Neural cell (in vitro differentiated cells): Measurements from ENCODE around the gene TPD52L2. TPM values are rescaled to one million over a fixed set of nuclear protein-coding genes. Genes with fewer than 3 reads are reported as not detected.

Experiments used
- H2AFZ ChIP-seq: fragments of 200-600, 300-800 bp; sonication (generic), shearing (Covaris generic); 2 replicates; pipeline ENCODE4 v1.6.0; 2014; ENCODE audit warnings: low read depth, mild to moderate bottlenecking, antibody characterized with exemption, low read length, moderate library complexity
- H3F3A ChIP-seq: fragments of 200-600 bp; shearing (Covaris generic); 2 replicates; pipeline ENCODE4 v1.6.1; 2016; ENCODE audit warnings: mild to moderate bottlenecking, moderate library complexity, mixed read lengths, antibody characterized with exemption, low read length; ENCODE audit not compliant: insufficient read depth, poor library complexity, severe bottlenecking
- H3K27ac ChIP-seq: fragments of 200-600, 300-800 bp; sonication (generic), shearing (Covaris generic); 2 replicates; pipeline ENCODE4 v1.5.1; 2014; ENCODE audit warnings: mild to moderate bottlenecking, low read length, moderate library complexity
- H3K27me3 ChIP-seq: fragments of 300-800, 200-600 bp; sonication (generic), shearing (Covaris generic); 2 replicates; pipeline ENCODE4 v1.6.0; 2014; ENCODE audit warnings: mild to moderate bottlenecking, low read depth, low read length, moderate library complexity; ENCODE audit not compliant: insufficient read depth
- H3K36me3 ChIP-seq: fragments of 300-800, 200-600 bp; sonication (generic), shearing (Covaris generic); 2 replicates; pipeline ENCODE4 v1.5.1; 2014; ENCODE audit warnings: mild to moderate bottlenecking, antibody characterized with exemption, low read length, moderate library complexity; ENCODE audit not compliant: insufficient read depth
- H3K4me2 ChIP-seq: fragments of 300-800, 200-600 bp; sonication (generic), shearing (Covaris generic); 2 replicates; pipeline ENCODE4 v1.6.0; 2014; ENCODE audit warnings: mild to moderate bottlenecking, low read length
- H3K4me3 ChIP-seq: fragments of 300-800, 200-600 bp; sonication (generic), shearing (Covaris generic); 2 replicates; pipeline ENCODE4 v1.5.1; 2014; ENCODE audit warnings: mild to moderate bottlenecking, low read length, moderate library complexity
- H3K79me2 ChIP-seq: fragments of 200-600 bp; shearing (Covaris generic); replicated peaks from 2 replicates; pipeline ENCODE4 v1.6.0; 2014; ENCODE audit warnings: mild to moderate bottlenecking, low read length, moderate library complexity; ENCODE audit not compliant: insufficient read depth
- H3K9ac ChIP-seq: fragments of 300-800, 200-600 bp; sonication (generic), shearing (Covaris generic); 2 replicates; pipeline ENCODE4 v1.6.1; 2016; ENCODE audit warnings: mild to moderate bottlenecking, low read length, mixed read lengths
- H3K9me2 ChIP-seq: fragments of 200-600 bp; shearing (Covaris generic); 2 replicates; pipeline ENCODE4 v1.6.1; 2016; ENCODE audit warnings: mild to moderate bottlenecking, low read length, mixed read lengths; ENCODE audit not compliant: insufficient read depth
- H3K9me3 ChIP-seq: fragments of 200-600, 300-800 bp; sonication (generic), shearing (Covaris generic); 2 replicates; pipeline ENCODE4 v1.6.1; 2016; ENCODE audit warnings: mild to moderate bottlenecking, mixed run types, low read length, moderate library complexity, mixed read lengths
- H4K20me1 ChIP-seq: fragments of 200-600 bp; shearing (Covaris generic); 2 replicates; pipeline ENCODE4 v1.6.1; 2016; ENCODE audit warnings: mild to moderate bottlenecking, mixed run types; ENCODE audit not compliant: insufficient read depth
- EP300 ChIP-seq: fragments of 450-650 bp; conservative IDR thresholded peaks from 2 replicates; pipeline ENCODE4 v1.6.1; 2014; ENCODE audit warnings: antibody characterized with exemption, mild to moderate bottlenecking, moderate library complexity; ENCODE audit not compliant: poor library complexity, severe bottlenecking
- EZH2 ChIP-seq: fragments of 200-600, 300-800 bp; shearing (Covaris generic), sonication (generic); IDR thresholded peaks from 2 replicates; pipeline ENCODE4 v1.6.1; 2014; ENCODE audit warnings: antibody characterized with exemption, low read length, borderline replicate concordance, mild to moderate bottlenecking; ENCODE audit not compliant: insufficient read depth, poor library complexity, severe bottlenecking
- MXI1 ChIP-seq: fragments of 450-650 bp; conservative IDR thresholded peaks from 2 replicates; pipeline ENCODE4 v1.6.1; 2014; ENCODE audit warnings: antibody characterized with exemption, mild to moderate bottlenecking; ENCODE audit not compliant: poor library complexity, severe bottlenecking
- POLR2AphosphoS5 ChIP-seq: IDR thresholded peaks from 2 replicates; pipeline ENCODE4 v1.6.1; 2012
- RAD21 ChIP-seq: fragments of 450-650 bp; conservative IDR thresholded peaks from 2 replicates; pipeline ENCODE4 v1.6.1; 2014; ENCODE audit warnings: antibody characterized with exemption, mild to moderate bottlenecking, moderate library complexity
- SMC3 ChIP-seq: fragments of 450-650 bp; conservative IDR thresholded peaks from 2 replicates; pipeline ENCODE4 v1.6.1; 2014; ENCODE audit warnings: antibody characterized with exemption, mild to moderate bottlenecking, moderate library complexity; ENCODE audit not compliant: poor library complexity
- TAF1 ChIP-seq: IDR thresholded peaks from 2 replicates; pipeline ENCODE4 v1.6.1; 2012; ENCODE audit warnings: low read depth
- polyA plus RNA-seq: library from polyadenylated mRNA; depleted of rRNA; stranded (reverse); fragments of >200 nt; gene quantifications from 2 replicates; pipeline ENCODE4 v1.2.3, GENCODE V29; 2014
- TF ChIP-seq, protein P1 (sequence below): IDR thresholded peaks from 2 replicates; pipeline ENCODE4 v1.6.1; 2012; ENCODE audit warnings: borderline replicate concordance
- TF ChIP-seq, protein P2 (sequence below): fragments of 450-650 bp; IDR thresholded peaks from 2 replicates; pipeline ENCODE4 v1.5.1; 2014; ENCODE audit warnings: antibody characterized with exemption, mild to moderate bottlenecking, moderate library complexity; ENCODE audit not compliant: poor library complexity, severe bottlenecking

TPD52L2 gene
- polyA plus RNA-seq, 1 donor from 2014 or later, result 142 TPM

DNA sequence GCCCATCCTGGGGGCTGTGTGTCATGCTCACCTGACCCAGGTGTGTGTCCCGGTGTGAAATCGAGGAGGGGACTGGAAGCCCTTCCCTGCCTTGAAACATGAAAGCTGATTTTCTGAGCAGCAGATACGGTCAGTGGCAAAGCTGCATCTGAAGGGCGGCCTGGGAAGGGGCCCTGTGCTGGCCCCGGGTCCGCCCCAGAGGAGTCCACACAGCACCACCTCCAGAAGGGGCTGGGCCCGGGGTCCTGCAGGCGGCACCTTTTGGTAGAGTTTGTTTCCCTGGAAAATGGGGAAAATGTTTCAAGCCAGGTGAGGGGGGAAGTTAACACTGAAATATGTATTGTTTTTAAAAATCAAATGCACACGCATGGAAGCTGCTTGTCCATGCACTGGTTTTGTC lies 70.4 kb downstream of the TPD52L2 start:
- Histone ChIP-seq H2AFZ (no peak overlapping the region), H4K20me1 (no peaks in the 10 kb centered on the region), H3K79me2 (no peaks in the 10 kb centered on the region), H3K9ac (no peak overlapping the region), H3K27me3 (no peaks in the 10 kb centered on the region), H3K36me3 (peaks cover 3% of the 10 kb centered on the region), H3F3A (no peaks in the 10 kb centered on the region), H3K9me2 (no peaks in the 10 kb centered on the region), H3K4me2 (no peak overlapping the region), H3K4me3 (no peak overlapping the region), H3K9me3 (no peaks in the 10 kb centered on the region), H3K27ac (no peak overlapping the region)
- TF ChIP-seq EP300, result no peak
- TF ChIP-seq MXI1, result no peak
- no peak for TF ChIP-seq TAF1
- TF ChIP-seq POLR2AphosphoS5, result no peak
- no peak for TF ChIP-seq EZH2

DNA sequence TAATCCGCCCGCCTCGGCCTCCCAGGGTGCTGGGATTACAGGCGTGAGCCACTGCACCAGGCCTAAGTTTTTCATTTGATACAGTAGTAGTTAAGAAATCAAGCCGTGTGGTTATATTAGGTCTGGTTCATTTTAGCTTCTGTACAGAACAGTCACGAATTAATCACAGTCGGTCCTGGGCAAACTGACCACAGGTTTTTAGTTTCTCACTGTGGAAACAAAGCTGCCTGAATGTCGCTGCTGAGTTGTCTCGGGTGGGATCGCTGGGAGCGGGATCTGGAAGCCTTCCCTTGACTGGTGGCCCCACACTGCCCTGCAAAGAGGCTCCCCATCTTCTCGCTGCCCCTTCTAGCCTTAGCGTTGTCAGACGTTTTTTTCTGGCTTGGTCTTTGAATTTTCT lies 72.5 kb downstream of the TPD52L2 start:
- Histone ChIP-seq H3K27me3 (no peaks in the 10 kb centered on the region), H3K4me3 (no peak overlapping the region), H3K36me3 (peaks cover 3% of the 10 kb centered on the region), H2AFZ (no peak overlapping the region), H3F3A (no peaks in the 10 kb centered on the region), H3K27ac (no peak overlapping the region), H3K9me3 (no peaks in the 10 kb centered on the region), H4K20me1 (no peaks in the 10 kb centered on the region), H3K9ac (no peak overlapping the region), H3K4me2 (no peak overlapping the region), H3K9me2 (no peaks in the 10 kb centered on the region), H3K79me2 (no peaks in the 10 kb centered on the region)
- TF ChIP-seq, protein P1, sequence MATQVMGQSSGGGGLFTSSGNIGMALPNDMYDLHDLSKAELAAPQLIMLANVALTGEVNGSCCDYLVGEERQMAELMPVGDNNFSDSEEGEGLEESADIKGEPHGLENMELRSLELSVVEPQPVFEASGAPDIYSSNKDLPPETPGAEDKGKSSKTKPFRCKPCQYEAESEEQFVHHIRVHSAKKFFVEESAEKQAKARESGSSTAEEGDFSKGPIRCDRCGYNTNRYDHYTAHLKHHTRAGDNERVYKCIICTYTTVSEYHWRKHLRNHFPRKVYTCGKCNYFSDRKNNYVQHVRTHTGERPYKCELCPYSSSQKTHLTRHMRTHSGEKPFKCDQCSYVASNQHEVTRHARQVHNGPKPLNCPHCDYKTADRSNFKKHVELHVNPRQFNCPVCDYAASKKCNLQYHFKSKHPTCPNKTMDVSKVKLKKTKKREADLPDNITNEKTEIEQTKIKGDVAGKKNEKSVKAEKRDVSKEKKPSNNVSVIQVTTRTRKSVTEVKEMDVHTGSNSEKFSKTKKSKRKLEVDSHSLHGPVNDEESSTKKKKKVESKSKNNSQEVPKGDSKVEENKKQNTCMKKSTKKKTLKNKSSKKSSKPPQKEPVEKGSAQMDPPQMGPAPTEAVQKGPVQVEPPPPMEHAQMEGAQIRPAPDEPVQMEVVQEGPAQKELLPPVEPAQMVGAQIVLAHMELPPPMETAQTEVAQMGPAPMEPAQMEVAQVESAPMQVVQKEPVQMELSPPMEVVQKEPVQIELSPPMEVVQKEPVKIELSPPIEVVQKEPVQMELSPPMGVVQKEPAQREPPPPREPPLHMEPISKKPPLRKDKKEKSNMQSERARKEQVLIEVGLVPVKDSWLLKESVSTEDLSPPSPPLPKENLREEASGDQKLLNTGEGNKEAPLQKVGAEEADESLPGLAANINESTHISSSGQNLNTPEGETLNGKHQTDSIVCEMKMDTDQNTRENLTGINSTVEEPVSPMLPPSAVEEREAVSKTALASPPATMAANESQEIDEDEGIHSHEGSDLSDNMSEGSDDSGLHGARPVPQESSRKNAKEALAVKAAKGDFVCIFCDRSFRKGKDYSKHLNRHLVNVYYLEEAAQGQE, result no peak
- TF ChIP-seq EP300, result no peak
- no peak for TF ChIP-seq MXI1
- no peak for TF ChIP-seq POLR2AphosphoS5
- TF ChIP-seq SMC3, result no peak
- TF ChIP-seq, protein P2, sequence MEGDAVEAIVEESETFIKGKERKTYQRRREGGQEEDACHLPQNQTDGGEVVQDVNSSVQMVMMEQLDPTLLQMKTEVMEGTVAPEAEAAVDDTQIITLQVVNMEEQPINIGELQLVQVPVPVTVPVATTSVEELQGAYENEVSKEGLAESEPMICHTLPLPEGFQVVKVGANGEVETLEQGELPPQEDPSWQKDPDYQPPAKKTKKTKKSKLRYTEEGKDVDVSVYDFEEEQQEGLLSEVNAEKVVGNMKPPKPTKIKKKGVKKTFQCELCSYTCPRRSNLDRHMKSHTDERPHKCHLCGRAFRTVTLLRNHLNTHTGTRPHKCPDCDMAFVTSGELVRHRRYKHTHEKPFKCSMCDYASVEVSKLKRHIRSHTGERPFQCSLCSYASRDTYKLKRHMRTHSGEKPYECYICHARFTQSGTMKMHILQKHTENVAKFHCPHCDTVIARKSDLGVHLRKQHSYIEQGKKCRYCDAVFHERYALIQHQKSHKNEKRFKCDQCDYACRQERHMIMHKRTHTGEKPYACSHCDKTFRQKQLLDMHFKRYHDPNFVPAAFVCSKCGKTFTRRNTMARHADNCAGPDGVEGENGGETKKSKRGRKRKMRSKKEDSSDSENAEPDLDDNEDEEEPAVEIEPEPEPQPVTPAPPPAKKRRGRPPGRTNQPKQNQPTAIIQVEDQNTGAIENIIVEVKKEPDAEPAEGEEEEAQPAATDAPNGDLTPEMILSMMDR, result no peak
- TF ChIP-seq RAD21, result no peak
